Measurements from ENCODE around the gene KDM6A. TPM values are rescaled to one million over a fixed set of nuclear protein-coding genes. Genes with fewer than 3 reads are reported as not detected.

The KDM6A gene
- polyA plus RNA-seq, 1 donor (not counting 4 experiments of a cell fraction or from before 2014, with no cell fraction given) = 64.2 TPM

DNA sequence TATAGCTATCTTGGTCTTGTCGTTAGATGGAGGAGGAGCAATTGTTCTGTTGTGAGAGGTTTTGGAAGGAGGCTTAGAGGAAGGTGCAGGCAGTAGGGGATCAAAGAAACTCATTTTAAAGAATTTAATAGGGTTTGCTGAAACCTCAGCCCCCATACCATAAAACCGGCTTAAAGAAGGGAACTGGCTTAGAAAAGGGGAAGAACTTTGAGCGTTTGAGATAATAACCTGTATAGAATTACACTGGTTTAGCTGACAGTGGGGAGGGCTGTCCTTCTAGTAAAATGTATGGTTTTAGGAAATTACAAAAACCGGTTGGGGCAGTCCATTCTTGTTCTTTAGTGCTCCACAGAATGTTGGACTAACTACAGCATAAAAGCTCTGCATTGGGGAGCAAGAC lies 128.1 kb downstream of the KDM6A start:
- Histone ChIP-seq H3K27me3 (ENCODE audit: control insufficient read depth, extremely low read depth, insufficient read depth, low read length) (no peaks in the 10 kb centered on the region), H3K4me2 (ENCODE audit: control insufficient read depth, extremely low read depth, insufficient read depth, low read depth, low read length) (peak overlapping the region; percentile 63), H3K4me1 (ENCODE audit: control insufficient read depth, extremely low read depth, insufficient read depth, low read length) (peaks cover 5% of the 10 kb centered on the region), H3K9me3 (ENCODE audit: control insufficient read depth, low read depth, low read length) (no peaks in the 10 kb centered on the region), H4K20me1 (ENCODE audit: control insufficient read depth, extremely low read depth, insufficient read depth, low read length) (no peaks in the 10 kb centered on the region), H3K79me2 (ENCODE audit: control insufficient read depth, insufficient read depth, low read length) (peaks cover 68% of the 10 kb centered on the region), H3K9me1 (ENCODE audit: control insufficient read depth, extremely low read depth, insufficient read depth, low read length) (no peaks in the 10 kb centered on the region), H3K9ac (ENCODE audit: control insufficient read depth, extremely low read depth, insufficient read depth, low read length) (no peak overlapping the region), H3K4me3 (ENCODE audit: control insufficient read depth in 2 of 3, extremely low read depth in 1 of 3, insufficient read depth in 2 of 3, low read depth in 1 of 3, low read length in 3 of 3) (no peak overlapping the region), H2AFZ (ENCODE audit: control insufficient read depth, low read length) (no peak overlapping the region), H3K36me3 (ENCODE audit: control insufficient read depth in 2 of 2, extremely low read depth in 1 of 2, insufficient read depth in 2 of 2, low read length in 2 of 2) (no peaks in the 10 kb centered on the region), H3K27ac (ENCODE audit: control insufficient read depth, insufficient read depth, low read length) (peak overlapping the region; percentile 0)
- FAIRE-seq (no peak), DNase-seq (ENCODE audit: low read depth, low spot score) (no peak)
- dilution Hi-C loops (cut with MboI; ENCODE audit: extremely low pct_ligation_motif_present, low sequenced_read_pairs) = no loop called here
- no peak for TF ChIP-seq EZH2 (IDR thresholded peaks at IDR 0.05; ENCODE audit: low read length)
- TF ChIP-seq, protein P1, sequence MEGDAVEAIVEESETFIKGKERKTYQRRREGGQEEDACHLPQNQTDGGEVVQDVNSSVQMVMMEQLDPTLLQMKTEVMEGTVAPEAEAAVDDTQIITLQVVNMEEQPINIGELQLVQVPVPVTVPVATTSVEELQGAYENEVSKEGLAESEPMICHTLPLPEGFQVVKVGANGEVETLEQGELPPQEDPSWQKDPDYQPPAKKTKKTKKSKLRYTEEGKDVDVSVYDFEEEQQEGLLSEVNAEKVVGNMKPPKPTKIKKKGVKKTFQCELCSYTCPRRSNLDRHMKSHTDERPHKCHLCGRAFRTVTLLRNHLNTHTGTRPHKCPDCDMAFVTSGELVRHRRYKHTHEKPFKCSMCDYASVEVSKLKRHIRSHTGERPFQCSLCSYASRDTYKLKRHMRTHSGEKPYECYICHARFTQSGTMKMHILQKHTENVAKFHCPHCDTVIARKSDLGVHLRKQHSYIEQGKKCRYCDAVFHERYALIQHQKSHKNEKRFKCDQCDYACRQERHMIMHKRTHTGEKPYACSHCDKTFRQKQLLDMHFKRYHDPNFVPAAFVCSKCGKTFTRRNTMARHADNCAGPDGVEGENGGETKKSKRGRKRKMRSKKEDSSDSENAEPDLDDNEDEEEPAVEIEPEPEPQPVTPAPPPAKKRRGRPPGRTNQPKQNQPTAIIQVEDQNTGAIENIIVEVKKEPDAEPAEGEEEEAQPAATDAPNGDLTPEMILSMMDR (optimal IDR thresholded peaks at IDR 0.05 in 1 of 3, IDR thresholded peaks at IDR 0.05 in 1 of 3, conservative IDR thresholded peaks at IDR 0.05 in 1 of 3; ENCODE audit: extremely low read depth in 1 of 3, insufficient read depth in 2 of 3, low read length in 3 of 3) = no peak

DNA sequence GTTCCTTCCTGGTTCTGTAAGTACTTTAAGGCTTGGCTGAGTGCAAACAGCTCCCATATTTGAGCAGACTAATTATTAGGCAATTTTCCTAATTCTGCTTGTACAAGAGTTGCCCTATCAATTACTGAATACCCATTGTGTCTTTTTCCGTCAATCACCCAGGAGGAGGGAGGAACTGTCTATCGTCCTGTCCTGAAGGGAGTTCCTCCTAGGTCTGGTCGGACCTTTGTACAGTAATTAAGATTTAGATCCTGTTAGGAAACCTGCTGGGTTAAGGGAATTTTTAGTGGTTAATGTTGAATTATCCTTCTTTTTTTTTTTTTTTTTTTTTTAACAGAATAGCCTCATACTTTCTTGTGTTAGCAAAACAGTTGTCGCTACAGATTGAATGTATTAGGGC lies 130.1 kb downstream of the KDM6A start:
- Histone ChIP-seq H3K9me3 (ENCODE audit: control insufficient read depth, low read depth, low read length) (no peaks in the 10 kb centered on the region), H4K20me1 (ENCODE audit: control insufficient read depth, extremely low read depth, insufficient read depth, low read length) (no peaks in the 10 kb centered on the region), H3K27me3 (ENCODE audit: control insufficient read depth, extremely low read depth, insufficient read depth, low read length) (no peaks in the 10 kb centered on the region), H3K4me3 (ENCODE audit: control insufficient read depth in 2 of 3, extremely low read depth in 1 of 3, insufficient read depth in 2 of 3, low read depth in 1 of 3, low read length in 3 of 3) (no peak overlapping the region), H3K79me2 (ENCODE audit: control insufficient read depth, insufficient read depth, low read length) (peaks cover 64% of the 10 kb centered on the region), H3K36me3 (ENCODE audit: control insufficient read depth in 2 of 2, extremely low read depth in 1 of 2, insufficient read depth in 2 of 2, low read length in 2 of 2) (peaks cover 0 to 2% of the 10 kb centered on the region in 2 experiments), H2AFZ (ENCODE audit: control insufficient read depth, low read length) (no peak overlapping the region), H3K4me1 (ENCODE audit: control insufficient read depth, extremely low read depth, insufficient read depth, low read length) (peaks cover 5% of the 10 kb centered on the region), H3K4me2 (ENCODE audit: control insufficient read depth, extremely low read depth, insufficient read depth, low read depth, low read length) (no peak overlapping the region), H3K9ac (ENCODE audit: control insufficient read depth, extremely low read depth, insufficient read depth, low read length) (no peak overlapping the region), H3K9me1 (ENCODE audit: control insufficient read depth, extremely low read depth, insufficient read depth, low read length) (no peaks in the 10 kb centered on the region), H3K27ac (ENCODE audit: control insufficient read depth, insufficient read depth, low read length) (no peak overlapping the region)
- DNase-seq (ENCODE audit: low read depth, low spot score) (no peak), FAIRE-seq (no peak)
- dilution Hi-C loops (cut with MboI; ENCODE audit: extremely low pct_ligation_motif_present, low sequenced_read_pairs) = no loop called here
- TF ChIP-seq, protein P1 (optimal IDR thresholded peaks at IDR 0.05 in 1 of 3, IDR thresholded peaks at IDR 0.05 in 1 of 3, conservative IDR thresholded peaks at IDR 0.05 in 1 of 3; ENCODE audit: extremely low read depth in 1 of 3, insufficient read depth in 2 of 3, low read length in 3 of 3) = no peak
- no peak for TF ChIP-seq EZH2 (IDR thresholded peaks at IDR 0.05; ENCODE audit: low read length)
